Stimulated activated CD4-positive, alpha-beta T cell treated with anti-CD3 and anti-CD28 coated beads, Interleukin-4, amount 100 ng/mL, for 48 hours (primary cell): ENCODE results near the gene ABCC2.
"Not testable (repeated sequence)": the region's sequence is repeated elsewhere in the genome, so short reads cannot be mapped to it uniquely, and the experiment has no call there.

Source experiments
- DNase-seq, 2 donors: peaks; one replicate each; pipeline ENCODE4 v3.0.0-alpha.2; 2020; ENCODE audit warnings: low read depth in 2 of 2

Gene ABCC2

DNA sequence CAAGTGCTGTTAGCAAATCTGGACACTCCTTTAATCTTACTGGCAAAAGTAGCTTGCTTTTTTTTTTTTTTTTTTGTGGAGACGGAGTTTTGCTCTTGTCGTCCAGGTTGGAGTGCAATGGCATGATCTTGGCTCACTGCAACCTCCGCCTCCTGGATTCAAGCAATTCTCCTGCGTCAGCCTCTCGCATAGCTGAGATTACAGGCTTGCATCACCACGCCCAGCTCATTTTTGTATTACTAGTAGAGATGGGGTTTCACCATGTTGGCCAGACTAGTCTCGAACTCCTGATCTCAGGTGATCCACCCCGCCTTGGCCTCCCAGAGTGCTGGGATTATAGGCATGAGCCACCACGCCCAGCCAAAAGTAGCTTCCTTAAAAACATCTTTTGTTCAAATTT is 112.6 kb downstream of the ABCC2 start:
- DNase-seq = not testable (repeated sequence)

DNA sequence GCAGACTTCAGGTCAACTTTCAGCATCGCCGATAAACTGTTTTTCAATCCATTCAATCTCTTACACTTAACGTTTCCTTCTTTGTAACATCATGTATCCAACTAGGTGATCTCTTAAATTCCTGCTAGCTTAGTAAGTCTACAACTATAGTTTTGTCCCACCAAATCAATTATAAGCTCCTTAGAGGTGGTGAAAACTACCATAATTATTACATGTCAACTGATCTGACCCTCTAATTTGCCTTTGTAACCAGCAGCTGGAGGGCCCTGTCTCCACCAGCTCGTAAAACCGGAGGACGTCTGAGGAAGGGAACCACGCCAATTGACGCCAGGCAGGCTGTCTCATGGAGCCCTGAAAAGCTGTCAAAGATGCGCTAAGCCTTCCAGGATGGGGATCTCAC is 113.4 kb downstream of the ABCC2 start:
- DNase-seq = no peak
